Adrenal gland (tissue), 12 donors: Measurements from ENCODE around the gene DLG4. TPM values are rescaled to one million over a fixed set of nuclear protein-coding genes. Genes with fewer than 3 reads are reported as not detected.

Experiments used
- DNase-seq, 7 donors: peaks; one replicate each; pipeline ENCODE4 v3.0.0-alpha.2; 2019 to 2020
- H3K27ac ChIP-seq, 5 donors: fragments of 200-600 bp; sonication (generic) in 4 of 5; 1 replicate in 3 of 5; 2 replicates in 2 of 5; pipeline versions ENCODE4 v1.5.1 to v1.8.0; 2016 to 2020; ENCODE audit warnings: mild to moderate bottlenecking in 1 of 5
- H3K27me3 ChIP-seq: fragments of 200-600 bp; 2 replicates; pipeline ENCODE4 v1.8.0; 2021
- H3K36me3 ChIP-seq, 2 donors: fragments of 200-600 bp; replicated peaks in 1 of 2; 1 replicate in 1 of 2; 2 replicates in 1 of 2; pipeline versions ENCODE4 v1.5.1 to v1.8.0; 2018 to 2022
- H3K4me1 ChIP-seq, 2 donors: fragments of 200-600 bp; replicated peaks in 1 of 2; 1 replicate in 1 of 2; 2 replicates in 1 of 2; pipeline versions ENCODE4 v1.5.1 to v1.8.0; 2018 to 2021
- H3K4me3 ChIP-seq, 4 donors: fragments of 200-600 bp; sonication (generic) in 3 of 4; one replicate each; pipeline ENCODE4 v1.5.1; 2016 to 2018
- H3K9me3 ChIP-seq, 3 donors: fragments of 200-600 bp; sonication (generic) in 1 of 3; replicated peaks in 1 of 3; 1 replicate in 2 of 3; 2 replicates in 1 of 3; pipeline versions ENCODE4 v1.5.1 to v1.8.0; 2016 to 2021
- POLR2A ChIP-seq, 2 donors: fragments of 450-650 bp; IDR thresholded peaks; one replicate each; pipeline ENCODE4 v1.6.1; 2017; ENCODE audit warnings: antibody characterized with exemption in 2 of 2, mild to moderate bottlenecking in 2 of 2, moderate library complexity in 1 of 2
- WGBS, 4 donors: extraction: QIAGEN DNeasy Blood & Tissue Kit in 2 of 4; methylation state at CpG; one replicate each; pipeline versions ENCODE4 v1.1.5 to v1.1.7; 2013 to 2017; 5-methylcytosine and 5-hydroxymethylcytosine counted together
- intact Hi-C, 2 donors: fragments of 100-400 bp; cut with DNase I; formaldehyde crosslinking; loops; one replicate each; pipeline versions ENCODE4 v1.14.1 to v1.15.0; 2022 to 2023
- polyA plus RNA-seq, 3 donors: library from polyadenylated mRNA; stranded (reverse); fragments of 200-250 nt in 2 of 3; fragments of 350-450 nt in 1 of 3; fragmentation: Illumina TruSeq in 1 of 3; extraction: RNeasy Lipid Tissue Mini Kit (QIAGEN cat#74804) in 1 of 3; gene quantifications; one replicate each; pipeline ENCODE4 v1.2.3, GENCODE V29; 2013 to 2014
- total RNA-seq, 9 donors: library from RNA; depleted of rRNA in 4 of 9; stranded (reverse); fragments of >200 nt in 4 of 9; fragments of 120-200 nt in 1 of 9; fragmentation: NEBNext Ultra II Directional in 1 of 9; extraction: Animal tissue kit (Norgen Biotek cat#: 25700) in 1 of 9; gene quantifications; one replicate each; pipeline versions ENCODE4 v1.1.0 to v1.2.4, GENCODE V29; 2013 to 2023
- TF ChIP-seq, protein P1 (sequence below), 6 experiments: fragments of 450-650 bp in 4 of 6; fragments of 200-600 bp in 2 of 6; sonication (generic) in 1 of 6; IDR thresholded peaks; 1 replicate in 5 of 6; 2 replicates in 1 of 6; pipeline versions ENCODE4 v1.5.1 to v1.8.0; 2016 to 2021; ENCODE audit warnings: antibody characterized with exemption in 6 of 6, mild to moderate bottlenecking in 2 of 6, moderate library complexity in 1 of 6
- donor health status: healthy with polysubstance abuse.
- donor health status: Bipolar disorder and iron deficiency.
- donor health status: DM: yes; HTN: yes; CAD: no.
- donor health status: DM: no; HTN: no; CAD: no.
- donor health status: DM: no; HTN: no; CAD: no.
- donor health status: DM: yes; HTN: yes; CAD: no.

DLG4 gene
- total and polyA plus RNA-seq, 12 donors, result 14.1 to 172 (median 30.5) TPM

DNA sequence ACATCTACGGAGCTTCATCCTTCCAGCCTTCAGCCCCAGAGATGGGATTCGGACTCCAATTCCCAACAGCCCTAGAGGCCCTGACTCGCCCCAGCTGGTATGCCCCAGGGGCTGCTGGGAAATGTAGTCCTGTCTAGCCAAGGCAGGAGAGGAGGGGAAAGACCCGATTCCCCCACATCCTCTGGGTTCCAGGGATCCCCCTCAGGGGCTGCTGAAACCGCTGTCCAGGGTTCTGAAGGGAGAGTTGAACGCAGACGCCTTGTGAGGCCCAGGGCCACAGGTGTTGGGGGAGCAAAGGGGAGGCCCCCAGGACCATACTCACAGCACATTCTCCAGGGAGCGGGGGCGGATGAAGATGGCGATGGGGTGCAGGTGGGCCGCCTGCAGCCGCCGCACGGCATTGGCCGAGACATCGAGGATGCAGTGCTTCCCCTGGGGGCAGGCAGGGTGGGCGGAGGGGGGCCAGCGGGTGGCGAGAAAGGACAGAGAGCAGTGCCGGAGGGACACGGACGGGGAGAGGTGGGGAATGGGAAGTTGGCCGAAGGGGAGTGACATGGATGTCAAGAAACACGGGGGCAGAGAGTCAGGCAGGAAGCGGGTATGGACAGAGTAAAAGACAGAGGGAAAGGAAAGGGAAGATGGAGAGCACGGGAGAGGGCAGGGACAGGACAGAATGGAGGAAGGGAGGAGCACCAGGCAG, 27.9 kb downstream of the DLG4 start:
- Histone ChIP-seq H3K27me3 (no peaks in the 10 kb centered on the region), H3K36me3 (peaks cover 0 to 51% of the 10 kb centered on the region in 2 donors), H3K4me3 (no peak overlapping the region), H3K9me3 (no peaks in the 10 kb centered on the region), H3K4me1 (no peaks in the 10 kb centered on the region), H3K27ac (no peak overlapping the region)
- TF ChIP-seq, protein P1, sequence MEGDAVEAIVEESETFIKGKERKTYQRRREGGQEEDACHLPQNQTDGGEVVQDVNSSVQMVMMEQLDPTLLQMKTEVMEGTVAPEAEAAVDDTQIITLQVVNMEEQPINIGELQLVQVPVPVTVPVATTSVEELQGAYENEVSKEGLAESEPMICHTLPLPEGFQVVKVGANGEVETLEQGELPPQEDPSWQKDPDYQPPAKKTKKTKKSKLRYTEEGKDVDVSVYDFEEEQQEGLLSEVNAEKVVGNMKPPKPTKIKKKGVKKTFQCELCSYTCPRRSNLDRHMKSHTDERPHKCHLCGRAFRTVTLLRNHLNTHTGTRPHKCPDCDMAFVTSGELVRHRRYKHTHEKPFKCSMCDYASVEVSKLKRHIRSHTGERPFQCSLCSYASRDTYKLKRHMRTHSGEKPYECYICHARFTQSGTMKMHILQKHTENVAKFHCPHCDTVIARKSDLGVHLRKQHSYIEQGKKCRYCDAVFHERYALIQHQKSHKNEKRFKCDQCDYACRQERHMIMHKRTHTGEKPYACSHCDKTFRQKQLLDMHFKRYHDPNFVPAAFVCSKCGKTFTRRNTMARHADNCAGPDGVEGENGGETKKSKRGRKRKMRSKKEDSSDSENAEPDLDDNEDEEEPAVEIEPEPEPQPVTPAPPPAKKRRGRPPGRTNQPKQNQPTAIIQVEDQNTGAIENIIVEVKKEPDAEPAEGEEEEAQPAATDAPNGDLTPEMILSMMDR (IDR thresholded peaks at IDR 0.05), result no peak
- TF ChIP-seq POLR2A (IDR thresholded peaks at IDR 0.05), result no peak
- 79 to 87% (median 83%) methylated on average over 21 to 26 of the region's 26 CpGs for WGBS, 4 donors
- peak in 2 of 7 donors; percentile 39 to 49 for DNase-seq
- intact Hi-C loops, result no loop called here

DNA sequence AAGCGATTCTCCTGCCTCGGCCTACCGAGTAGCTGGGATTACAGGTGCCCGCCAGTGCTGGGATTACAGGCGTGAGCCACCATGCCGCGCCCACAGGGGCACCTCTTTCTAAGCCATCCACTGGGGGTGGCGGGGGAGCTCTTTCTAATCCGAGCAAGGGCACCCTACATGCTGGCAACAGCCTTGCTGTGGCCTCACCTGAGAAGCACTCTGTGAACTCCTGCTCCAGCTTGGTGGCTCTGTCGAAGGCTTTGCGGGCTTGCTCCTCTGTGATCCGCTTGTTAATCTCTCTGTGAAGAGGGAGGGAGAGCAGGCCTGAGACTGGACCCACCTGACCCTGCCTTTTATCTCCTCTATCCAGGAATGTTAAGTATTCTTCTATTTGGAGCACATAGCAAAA, 28.6 kb downstream of the DLG4 start:
- no peaks in the 10 kb centered on the region for H3K9me3 ChIP-seq
- no peak overlapping the region for H3K4me3 ChIP-seq
- DNase-seq, result peak in 1 of 7 donors; percentile 13
- H3K27me3 ChIP-seq, result no peaks in the 10 kb centered on the region
- intact Hi-C loops, result no loop called here
- WGBS, 4 donors, result 93 to 97% (median 95%) methylated on average over 11 to 12 of the region's 12 CpGs
- no peak overlapping the region for H3K27ac ChIP-seq
- TF ChIP-seq, protein P1 (IDR thresholded peaks at IDR 0.05), result no peak
- TF ChIP-seq POLR2A (IDR thresholded peaks at IDR 0.05), result no peak
- peaks cover 0 to 44% of the 10 kb centered on the region in 2 donors for H3K36me3 ChIP-seq
- no peaks in the 10 kb centered on the region for H3K4me1 ChIP-seq

DNA sequence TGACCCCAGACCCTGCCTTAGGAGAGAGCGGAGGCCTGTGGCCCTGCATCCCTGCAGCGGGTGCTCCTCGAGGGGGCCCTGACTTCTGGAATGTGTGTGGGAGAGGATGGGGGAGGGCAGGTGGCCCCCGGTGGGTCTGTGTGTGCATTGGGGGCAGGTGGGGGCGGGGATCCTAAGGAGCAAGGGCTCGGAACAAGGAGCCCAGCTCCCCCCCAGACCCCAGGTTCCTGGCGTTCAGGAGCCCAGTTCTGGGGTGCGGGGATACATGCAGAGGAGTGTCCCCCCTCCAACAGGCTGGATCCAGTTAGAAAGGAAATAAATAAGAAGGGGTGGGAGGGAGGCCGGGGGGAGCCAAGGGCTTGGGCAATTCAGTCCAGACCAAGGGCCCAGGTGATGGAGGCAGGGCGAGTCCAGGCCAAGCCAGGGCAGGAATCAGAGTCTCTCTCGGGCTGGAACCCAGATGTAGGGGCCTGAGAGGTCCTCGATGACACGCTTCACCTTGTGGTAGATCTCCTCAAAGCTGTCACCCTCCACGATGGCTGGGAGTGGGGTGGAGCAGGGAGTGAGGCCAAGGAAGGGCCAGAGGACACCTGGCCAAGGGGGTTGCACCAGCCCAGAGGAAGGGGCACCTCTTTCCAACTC, 29.2 kb downstream of the DLG4 start:
- intact Hi-C loops, result no loop called here
- H3K4me3 ChIP-seq, result no peak overlapping the region
- TF ChIP-seq, protein P1 (IDR thresholded peaks at IDR 0.05), result no peak
- no peak for TF ChIP-seq POLR2A (IDR thresholded peaks at IDR 0.05)
- 87 to 90% (median 89%) methylated on average over 14 of the region's 14 CpGs for WGBS, 4 donors
- H3K9me3 ChIP-seq, result no peaks in the 10 kb centered on the region
- DNase-seq, result no peak
- H3K4me1 ChIP-seq, result no peaks in the 10 kb centered on the region
- H3K27ac ChIP-seq, result no peak overlapping the region
- no peaks in the 10 kb centered on the region for H3K27me3 ChIP-seq
- peaks cover 0 to 38% of the 10 kb centered on the region in 2 donors for H3K36me3 ChIP-seq

DNA sequence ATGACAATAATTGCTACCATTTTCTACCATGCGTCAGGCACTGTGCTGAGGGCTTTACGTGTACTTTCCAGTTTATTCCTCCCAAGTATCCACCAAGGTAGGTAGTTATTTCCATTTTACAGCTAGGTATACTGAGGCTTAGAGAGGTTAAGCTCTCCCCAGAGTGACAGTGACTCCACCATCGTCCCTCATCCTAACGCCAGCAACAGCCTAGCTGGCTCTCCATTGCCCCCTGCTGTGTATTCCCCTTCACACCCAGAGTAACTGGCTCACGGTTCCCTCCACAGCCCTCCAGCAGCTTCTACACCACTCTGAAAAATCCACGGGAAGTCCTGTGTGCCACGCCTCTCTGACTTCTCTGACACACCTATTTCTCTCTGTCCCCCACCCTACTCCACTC, 33.4 kb downstream of the DLG4 start:
- Histone ChIP-seq H3K9me3 (no peaks in the 10 kb centered on the region), H3K27ac (no peak overlapping the region), H3K36me3 (peaks cover 0 to 11% of the 10 kb centered on the region in 2 donors), H3K4me1 (peaks cover 0 to 8% of the 10 kb centered on the region in 2 donors), H3K4me3 (no peak overlapping the region), H3K27me3 (no peaks in the 10 kb centered on the region)
- intact Hi-C loops, result no loop called here
- 66 to 74% (median 68%) methylated on average over 7 of the region's 7 CpGs for WGBS, 4 donors
- no peak for TF ChIP-seq POLR2A (IDR thresholded peaks at IDR 0.05)
- TF ChIP-seq, protein P1 (IDR thresholded peaks at IDR 0.05), result peak in 1 of 6 experiments; percentile 15
- DNase-seq, result no peak
